T-cell (primary cell): ENCODE results near the gene ETS2. TPM values are rescaled to one million over a fixed set of nuclear protein-coding genes. Genes with fewer than 3 reads are reported as not detected.

Experiments
- ATAC-seq, 4 experiments: fragments of 200-7000 bp in 3 of 4; fragments of 150-1000 bp in 1 of 4; cut with Tn5 transposase; replicated peaks in 1 of 4; 1 replicate in 3 of 4; 2 replicates in 1 of 4; pipeline ENCODE4 v1.10.0; 2021; ENCODE audit warnings: moderate library complexity in 3 of 4, mild to moderate bottlenecking in 2 of 4, moderate number of reproducible peaks in 1 of 4
- CTCF ChIA-PET, 2 donors: fragments of 300-600 bp; sonication (Branson Sonifier 250); formaldehyde crosslinking; loops; one replicate each; lab custom pipeline; 2022; ENCODE audit warnings: antibody characterized with exemption in 2 of 2; lab: Charles Lee
- POLR2A ChIA-PET, 2 donors: fragments of 300-600 bp; sonication (Branson Sonifier 250); formaldehyde crosslinking; loops; one replicate each; lab custom pipeline; 2022; ENCODE audit warnings: antibody characterized with exemption in 2 of 2; lab: Charles Lee
- DNase-seq, 35 experiments: peaks; one replicate each; pipeline versions ENCODE4 v3.0.0 to v3.0.0-alpha.2; 2013 to 2023
- H3K27ac ChIP-seq: one replicate; pipeline ENCODE4 v1.5.1; 2013; ENCODE audit warnings: low read length
- H3K27me3 ChIP-seq, 2 experiments: replicated peaks in 1 of 2; 1 replicate in 1 of 2; 2 replicates in 1 of 2; pipeline versions ENCODE4 v1.6.1 to v1.7.0; 2013; ENCODE audit warnings: low read length in 1 of 2, mixed read lengths in 1 of 2; ENCODE audit not compliant: control insufficient read depth in 2 of 2, insufficient read depth in 2 of 2; ENCODE audit errors: extremely low read depth in 1 of 2
- H3K36me3 ChIP-seq, 2 donors: 1 replicate in 1 of 2; 2 replicates in 1 of 2; pipeline versions ENCODE4 v1.6.1 to v1.7.0; 2013; ENCODE audit warnings: low read length in 1 of 2; ENCODE audit not compliant: control insufficient read depth in 2 of 2, insufficient read depth in 1 of 2; ENCODE audit errors: extremely low read depth in 1 of 2
- H3K4me1 ChIP-seq, 2 experiments: 1 replicate in 1 of 2; 2 replicates in 1 of 2; pipeline versions ENCODE4 v1.6.1 to v1.7.0; 2013; ENCODE audit warnings: low read length in 2 of 2, mixed read lengths in 1 of 2; ENCODE audit not compliant: insufficient read depth in 2 of 2, control insufficient read depth in 1 of 2; ENCODE audit errors: extremely low read depth in 1 of 2
- H3K4me3 ChIP-seq, 2 donors: 1 replicate in 1 of 2; 2 replicates in 1 of 2; pipeline versions ENCODE4 v1.5.1 to v1.7.0; 2013; ENCODE audit warnings: mild to moderate bottlenecking in 2 of 2, low read length in 1 of 2, moderate library complexity in 1 of 2; ENCODE audit not compliant: control insufficient read depth in 1 of 2; ENCODE audit errors: extremely low read depth in 1 of 2
- H3K9me3 ChIP-seq: 2 replicates; pipeline ENCODE4 v1.7.0; 2013
- H3K27ac Mint-ChIP-seq, 2 donors: one replicate each; pipeline ENCODE4 v1.8.0; 2020 to 2021; ENCODE audit warnings: mild to moderate bottlenecking in 2 of 2, mixed read lengths in 2 of 2
- H3K27me3 Mint-ChIP-seq, 2 donors: one replicate each; pipeline ENCODE4 v1.8.0; 2021 to 2022; ENCODE audit warnings: mixed read lengths in 2 of 2
- H3K36me3 Mint-ChIP-seq: one replicate; pipeline ENCODE4 v1.8.0; 2021; ENCODE audit warnings: mixed read lengths
- H3K4me1 Mint-ChIP-seq, 3 donors: one replicate each; pipeline ENCODE4 v1.8.0; 2020 to 2022; ENCODE audit warnings: mixed read lengths in 3 of 3, mild to moderate bottlenecking in 1 of 3
- H3K4me3 Mint-ChIP-seq, 3 donors: one replicate each; pipeline ENCODE4 v1.8.0; 2020 to 2022; ENCODE audit warnings: mild to moderate bottlenecking in 3 of 3, mixed read lengths in 3 of 3, moderate library complexity in 3 of 3
- H3K9me3 Mint-ChIP-seq, 3 donors: one replicate each; pipeline ENCODE4 v1.8.0; 2020 to 2022; ENCODE audit warnings: mixed read lengths in 3 of 3
- WGBS: methylation state at CpG from one replicate; pipeline ENCODE4 v1.1.5; 2013; ENCODE audit warnings: missing lambda C conversion rate; ENCODE audit not compliant: insufficient coverage; 5-methylcytosine and 5-hydroxymethylcytosine counted together
- total RNA-seq, 35 experiments: library from RNA in 6 of 35; stranded (reverse) in 6 of 35; fragments of 120-200 nt in 1 of 35; gene quantifications; one replicate each; pipeline versions ENCODE4 v1.2.1 to v1.2.4 and lab custom pipeline; 2013 to 2026

Gene ETS2
- total RNA-seq, 5 donors from 2014 or later (not counting 1 experiment from before 2014, with no cell fraction given) = 12.3 to 17.3 (median 16.5) TPM

- Mint-ChIP-seq H3K9me3 (no peaks in the 10 kb centered on the region), H3K4me3 (no peak overlapping the region), H3K27ac (peak overlapping the region; percentile 7 to 71), H3K36me3 (no peaks in the 10 kb centered on the region), H3K27me3 (peaks cover 3 to 8% of the 10 kb centered on the region in 2 donors), H3K4me1 (peaks cover 13 to 18% (median 16%) of the 10 kb centered on the region in 3 donors)
- DNase-seq (peak in 31 of 35 experiments; percentile 5 to 63 (median 35)), ATAC-seq (peak; percentile 66 to 90 (median 80))
- Histone ChIP-seq H3K36me3 (no peaks in the 10 kb centered on the region), H3K27ac (peak overlapping the region; percentile 43), H3K27me3 (peaks cover 0 to under 1% of the 10 kb centered on the region in 2 experiments), H3K4me3 (no peak overlapping the region), H3K9me3 (no peaks in the 10 kb centered on the region), H3K4me1 (peaks cover 0 to 10% of the 10 kb centered on the region in 2 experiments)
- 71% methylated on average over 5 of the region's 7 CpGs for WGBS
- ChIA-PET POLR2A (no interaction called here), CTCF (interaction anchor here in 1 of 2 donors (0.8 to 1.2 kb wide), 2 partner anchors 82 to 97 kb away, joined by 3 to 4 read pairs; no protein-coding TSS in a partner anchor)
These were observed 26.1 kb downstream of the ETS2 start for GRCh38 chr21:38831526-38832467.

- WGBS = 57% methylated on average over 1 of the region's 3 CpGs
- H3K36me3 Mint-ChIP-seq = no peaks in the 10 kb centered on the region
- H3K27me3 Mint-ChIP-seq = peaks cover 3 to 8% of the 10 kb centered on the region in 2 donors
- H3K4me3 Mint-ChIP-seq = no peak overlapping the region
- Histone ChIP-seq H3K27ac (no peak overlapping the region), H3K4me3 (no peak overlapping the region), H3K9me3 (no peaks in the 10 kb centered on the region), H3K4me1 (peaks cover 0 to 10% of the 10 kb centered on the region in 2 experiments), H3K36me3 (no peaks in the 10 kb centered on the region), H3K27me3 (peaks cover 0 to 2% of the 10 kb centered on the region in 2 experiments)
- ChIA-PET POLR2A (no interaction called here), CTCF (interaction anchor here in 1 of 2 donors (0.8 kb wide), 1 partner anchor 83 kb away, joined by 4 read pairs; no protein-coding TSS in a partner anchor)
- H3K27ac Mint-ChIP-seq = no peak overlapping the region
- H3K4me1 Mint-ChIP-seq = peaks cover 13 to 18% (median 16%) of the 10 kb centered on the region in 3 donors
- ATAC-seq (no peak), DNase-seq (no peak)
- H3K9me3 Mint-ChIP-seq = no peaks in the 10 kb centered on the region
These were observed 26.9 kb downstream of the ETS2 start for GRCh38 chr21:38832664-38833063.

- Mint-ChIP-seq H3K36me3 (no peaks in the 10 kb centered on the region), H3K4me3 (no peak overlapping the region), H3K27me3 (peaks cover 3 to 8% of the 10 kb centered on the region in 2 donors), H3K27ac (no peak overlapping the region), H3K9me3 (no peaks in the 10 kb centered on the region), H3K4me1 (peaks cover 13 to 18% (median 16%) of the 10 kb centered on the region in 3 donors)
- DNase-seq = peak in 3 of 35 experiments; percentile 3 to 22 (median 14)
- CTCF ChIA-PET = no interaction called here
- POLR2A ChIA-PET = no interaction called here
- no peaks in the 10 kb centered on the region for H3K36me3 ChIP-seq
- WGBS = 87% methylated on average over 3 of the region's 3 CpGs
- peak in 1 of 4 experiments; percentile 16 for ATAC-seq
- no peaks in the 10 kb centered on the region for H3K9me3 ChIP-seq
- H3K4me3 ChIP-seq = no peak overlapping the region
- H3K4me1 ChIP-seq = peaks cover 0 to 10% of the 10 kb centered on the region in 2 experiments
- H3K27ac ChIP-seq = no peak overlapping the region
- H3K27me3 ChIP-seq = peaks cover 0 to 2% of the 10 kb centered on the region in 2 experiments
These were observed 27.4 kb downstream of the ETS2 start for GRCh38 chr21:38833117-38833516.

- no peak overlapping the region for H3K27ac Mint-ChIP-seq
- H3K4me3 ChIP-seq = no peak overlapping the region
- H3K27ac ChIP-seq = no peak overlapping the region
- H3K4me1 ChIP-seq = peaks cover 0 to 10% of the 10 kb centered on the region in 2 experiments
- H3K27me3 ChIP-seq = peaks cover 0 to 2% of the 10 kb centered on the region in 2 experiments
- CTCF ChIA-PET = interaction anchor here in 1 of 2 donors (1.1 kb wide), 1 partner anchor 100 kb away, joined by 3 read pairs; no protein-coding TSS in a partner anchor
- H3K36me3 ChIP-seq = no peaks in the 10 kb centered on the region
- no peaks in the 10 kb centered on the region for H3K9me3 ChIP-seq
- no peaks in the 10 kb centered on the region for H3K36me3 Mint-ChIP-seq
- 86% methylated on average over 2 of the region's 3 CpGs for WGBS
- no peaks in the 10 kb centered on the region for H3K9me3 Mint-ChIP-seq
- peaks cover 13 to 18% (median 16%) of the 10 kb centered on the region in 3 donors for H3K4me1 Mint-ChIP-seq
- no peak overlapping the region for H3K4me3 Mint-ChIP-seq
- POLR2A ChIA-PET = no interaction called here
- ATAC-seq (no peak), DNase-seq (no peak)
- H3K27me3 Mint-ChIP-seq = peaks cover 3 to 8% of the 10 kb centered on the region in 2 donors
These were observed 29.0 kb downstream of the ETS2 start for GRCh38 chr21:38834725-38835124.

- Histone ChIP-seq H3K4me1 (no peaks in the 10 kb centered on the region), H3K27me3 (peaks cover 0 to 2% of the 10 kb centered on the region in 2 experiments), H3K4me3 (no peak overlapping the region), H3K27ac (no peak overlapping the region), H3K9me3 (no peaks in the 10 kb centered on the region), H3K36me3 (no peaks in the 10 kb centered on the region)
- ATAC-seq (no peak), DNase-seq (no peak)
- peaks cover 3 to 8% of the 10 kb centered on the region in 2 donors for H3K27me3 Mint-ChIP-seq
- no peaks in the 10 kb centered on the region for H3K9me3 Mint-ChIP-seq
- CTCF ChIA-PET = no interaction called here
- H3K36me3 Mint-ChIP-seq = no peaks in the 10 kb centered on the region
- H3K27ac Mint-ChIP-seq = no peak overlapping the region
- no peak overlapping the region for H3K4me3 Mint-ChIP-seq
- POLR2A ChIA-PET = no interaction called here
- H3K4me1 Mint-ChIP-seq = no peaks in the 10 kb centered on the region
- 55% methylated on average over 4 of the region's 5 CpGs for WGBS
These were observed 32.2 kb downstream of the ETS2 start for GRCh38 chr21:38837806-38838461.
